CD1c-positive myeloid dendritic cell (primary cell): Measurements from ENCODE around the gene BBS9.
A peak's percentile ranks its signal among the peaks of the same experiment; 100 is the strongest.
"Not testable (repeated sequence)": the region's sequence is repeated elsewhere in the genome, so short reads cannot be mapped to it uniquely, and the experiment has no call there.

Source experiments
- DNase-seq: peaks from one replicate; pipeline ENCODE4 v3.0.0-alpha.2; 2016; ENCODE audit errors: extremely low spot score

The BBS9 gene

GRCh38 chr7:33196221-33196620 lies 66.9 kb downstream of the BBS9 start:
- DNase-seq, result no peak

GRCh38 chr7:33200282-33200681 lies 70.9 kb downstream of the BBS9 start:
- DNase-seq, result no peak

- no peak for DNase-seq
Measured at GRCh38 chr7:33201821-33202220, 72.5 kb downstream of the BBS9 start.

- no peak for DNase-seq
Measured at GRCh38 chr7:33210958-33211357, 81.6 kb downstream of the BBS9 start.

GRCh38 chr7:33212144-33212543 lies 82.8 kb downstream of the BBS9 start:
- DNase-seq, result no peak

GRCh38 chr7:33215992-33216391 lies 86.6 kb downstream of the BBS9 start:
- DNase-seq, result no peak

- no peak for DNase-seq
Measured at GRCh38 chr7:33217595-33217994, 88.2 kb downstream of the BBS9 start.

GRCh38 chr7:33218841-33219535 lies 89.6 kb downstream of the BBS9 start:
- DNase-seq, result not testable (repeated sequence)

GRCh38 chr7:33220231-33220630 lies 90.9 kb downstream of the BBS9 start:
- no peak for DNase-seq

GRCh38 chr7:33221390-33221789 lies 92.0 kb downstream of the BBS9 start:
- no peak for DNase-seq

- DNase-seq, result no peak
Measured at GRCh38 chr7:33232632-33233145, 103.3 kb downstream of the BBS9 start.

GRCh38 chr7:33233659-33234058 lies 104.3 kb downstream of the BBS9 start:
- no peak for DNase-seq

- DNase-seq, result peak; percentile 6
Measured at GRCh38 chr7:33237036-33237435, 107.7 kb downstream of the BBS9 start.

GRCh38 chr7:33243319-33243881 lies 114.0 kb downstream of the BBS9 start:
- no peak for DNase-seq

- no peak for DNase-seq
Measured at GRCh38 chr7:33248671-33249070, 119.3 kb downstream of the BBS9 start.

GRCh38 chr7:33250421-33250871 lies 121.1 kb downstream of the BBS9 start:
- DNase-seq, result no peak

GRCh38 chr7:33251301-33251700 lies 121.9 kb downstream of the BBS9 start:
- DNase-seq, result no peak

GRCh38 chr7:33258491-33258951 lies 129.2 kb downstream of the BBS9 start:
- no peak for DNase-seq

- DNase-seq, result no peak
Measured at GRCh38 chr7:33261585-33261984, 132.2 kb downstream of the BBS9 start.

- DNase-seq, result no peak
Measured at GRCh38 chr7:33262476-33262875, 133.1 kb downstream of the BBS9 start.

GRCh38 chr7:33271839-33272371 lies 142.5 kb downstream of the BBS9 start:
- not testable (repeated sequence) for DNase-seq

GRCh38 chr7:33273356-33273755 lies 144.0 kb downstream of the BBS9 start:
- DNase-seq, result no peak

- DNase-seq, result no peak
Measured at GRCh38 chr7:33276325-33276724, 147.0 kb downstream of the BBS9 start.
